Measurements from ENCODE around the gene PDE11A. TPM values are rescaled to one million over a fixed set of nuclear protein-coding genes. Genes with fewer than 3 reads are reported as not detected.

Gene PDE11A
- total RNA-seq, 1 experiment from 2014 or later, result 0.61 TPM

DNA sequence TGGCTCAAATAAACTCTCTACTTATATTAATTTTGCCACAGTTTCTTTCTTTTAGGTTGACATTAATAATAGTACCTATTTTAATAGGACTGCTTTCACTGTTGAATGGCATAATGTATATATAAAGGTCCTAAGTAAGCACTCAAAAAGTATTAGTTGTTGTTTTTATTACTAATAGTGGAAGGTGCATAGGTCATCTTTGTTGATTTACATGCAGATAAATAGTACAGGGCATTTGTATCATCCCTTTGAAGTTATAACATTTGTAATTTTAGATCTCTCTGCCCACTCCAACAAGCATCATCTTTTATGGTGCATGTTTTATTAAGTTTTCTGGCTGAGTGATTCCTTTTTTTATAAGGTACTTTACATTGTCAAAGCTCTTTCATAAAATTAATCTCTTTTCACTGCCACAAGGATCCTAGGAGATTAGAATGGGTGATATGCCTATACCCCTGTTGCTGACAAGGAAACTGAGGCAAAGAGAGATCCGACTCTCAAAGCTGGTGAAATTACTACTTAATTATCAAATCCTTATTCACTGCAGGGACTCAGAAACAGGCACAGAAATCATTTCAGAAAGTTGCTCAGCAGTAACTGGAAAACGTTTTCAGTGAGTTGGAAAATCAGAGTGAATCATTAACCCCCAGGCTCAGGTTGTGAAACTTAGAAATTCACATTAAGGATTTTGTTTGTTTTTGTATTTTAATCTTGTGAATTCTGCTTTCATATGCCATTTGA lies 380.4 kb downstream of the PDE11A start:
- CTCF ChIA-PET, result no interaction called here
- Histone ChIP-seq H2AFZ (ENCODE audit: low read depth, low read length, poor library complexity, severe bottlenecking) (no peak overlapping the region), H3K4me1 (ENCODE audit: control insufficient read depth in 1 of 2, insufficient read depth in 2 of 2, low read length in 2 of 2) (no peaks in the 10 kb centered on the region), H3K9me2 (ENCODE audit: insufficient read depth) (no peaks in the 10 kb centered on the region), H3K4me2 (ENCODE audit: low read length) (no peak overlapping the region), H3K27me3 (ENCODE audit: insufficient read depth, low read length) (no peaks in the 10 kb centered on the region), H3K9me3 (ENCODE audit: control insufficient read depth in 1 of 2, insufficient read depth in 1 of 2, low read depth in 1 of 2, low read length in 2 of 2) (no peaks in the 10 kb centered on the region), H3K36me3 (ENCODE audit: control insufficient read depth in 1 of 2, insufficient read depth in 2 of 2, low read length in 2 of 2) (no peaks in the 10 kb centered on the region), H3K79me2 (ENCODE audit: insufficient read depth, low read length) (no peaks in the 10 kb centered on the region), H4K20me1 (ENCODE audit: insufficient read depth) (no peaks in the 10 kb centered on the region), H3K4me3 (replicated peaks in 1 of 2; ENCODE audit: low read depth in 1 of 2, low read length in 2 of 2) (no peak overlapping the region), H3K27ac (ENCODE audit: low read depth, low read length) (no peak overlapping the region), H3K9ac (ENCODE audit: low read length) (no peak overlapping the region)
- TF ChIP-seq RAD21 (IDR thresholded peaks at IDR 0.05; ENCODE audit: low read depth), result no peak
- TF ChIP-seq SP1 (IDR thresholded peaks at IDR 0.05; ENCODE audit: low read depth), result no peak
- no peak for TF ChIP-seq FOSL1 (IDR thresholded peaks at IDR 0.05; ENCODE audit: low read depth)
- no peak for TF ChIP-seq TCF7L2 (IDR thresholded peaks at IDR 0.05; ENCODE audit: borderline replicate concordance, extremely low read depth, insufficient read depth, insufficient read length)
- no peak for TF ChIP-seq YY1 (IDR thresholded peaks at IDR 0.05; ENCODE audit: extremely low read depth, insufficient replicate concordance, low read depth, low read length)
- TF ChIP-seq, protein P1, sequence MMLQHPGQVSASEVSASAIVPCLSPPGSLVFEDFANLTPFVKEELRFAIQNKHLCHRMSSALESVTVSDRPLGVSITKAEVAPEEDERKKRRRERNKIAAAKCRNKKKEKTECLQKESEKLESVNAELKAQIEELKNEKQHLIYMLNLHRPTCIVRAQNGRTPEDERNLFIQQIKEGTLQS (IDR thresholded peaks at IDR 0.05), result no peak
- no peak for TF ChIP-seq EZH2phosphoT487 (IDR thresholded peaks at IDR 0.05; ENCODE audit: borderline replicate concordance)
- TF ChIP-seq, protein P2, sequence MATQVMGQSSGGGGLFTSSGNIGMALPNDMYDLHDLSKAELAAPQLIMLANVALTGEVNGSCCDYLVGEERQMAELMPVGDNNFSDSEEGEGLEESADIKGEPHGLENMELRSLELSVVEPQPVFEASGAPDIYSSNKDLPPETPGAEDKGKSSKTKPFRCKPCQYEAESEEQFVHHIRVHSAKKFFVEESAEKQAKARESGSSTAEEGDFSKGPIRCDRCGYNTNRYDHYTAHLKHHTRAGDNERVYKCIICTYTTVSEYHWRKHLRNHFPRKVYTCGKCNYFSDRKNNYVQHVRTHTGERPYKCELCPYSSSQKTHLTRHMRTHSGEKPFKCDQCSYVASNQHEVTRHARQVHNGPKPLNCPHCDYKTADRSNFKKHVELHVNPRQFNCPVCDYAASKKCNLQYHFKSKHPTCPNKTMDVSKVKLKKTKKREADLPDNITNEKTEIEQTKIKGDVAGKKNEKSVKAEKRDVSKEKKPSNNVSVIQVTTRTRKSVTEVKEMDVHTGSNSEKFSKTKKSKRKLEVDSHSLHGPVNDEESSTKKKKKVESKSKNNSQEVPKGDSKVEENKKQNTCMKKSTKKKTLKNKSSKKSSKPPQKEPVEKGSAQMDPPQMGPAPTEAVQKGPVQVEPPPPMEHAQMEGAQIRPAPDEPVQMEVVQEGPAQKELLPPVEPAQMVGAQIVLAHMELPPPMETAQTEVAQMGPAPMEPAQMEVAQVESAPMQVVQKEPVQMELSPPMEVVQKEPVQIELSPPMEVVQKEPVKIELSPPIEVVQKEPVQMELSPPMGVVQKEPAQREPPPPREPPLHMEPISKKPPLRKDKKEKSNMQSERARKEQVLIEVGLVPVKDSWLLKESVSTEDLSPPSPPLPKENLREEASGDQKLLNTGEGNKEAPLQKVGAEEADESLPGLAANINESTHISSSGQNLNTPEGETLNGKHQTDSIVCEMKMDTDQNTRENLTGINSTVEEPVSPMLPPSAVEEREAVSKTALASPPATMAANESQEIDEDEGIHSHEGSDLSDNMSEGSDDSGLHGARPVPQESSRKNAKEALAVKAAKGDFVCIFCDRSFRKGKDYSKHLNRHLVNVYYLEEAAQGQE (IDR thresholded peaks at IDR 0.05; ENCODE audit: low read depth), result no peak
- TF ChIP-seq ZNF274 (IDR thresholded peaks at IDR 0.05; ENCODE audit: low read depth, low read length), result no peak
- TF ChIP-seq, protein P3, sequence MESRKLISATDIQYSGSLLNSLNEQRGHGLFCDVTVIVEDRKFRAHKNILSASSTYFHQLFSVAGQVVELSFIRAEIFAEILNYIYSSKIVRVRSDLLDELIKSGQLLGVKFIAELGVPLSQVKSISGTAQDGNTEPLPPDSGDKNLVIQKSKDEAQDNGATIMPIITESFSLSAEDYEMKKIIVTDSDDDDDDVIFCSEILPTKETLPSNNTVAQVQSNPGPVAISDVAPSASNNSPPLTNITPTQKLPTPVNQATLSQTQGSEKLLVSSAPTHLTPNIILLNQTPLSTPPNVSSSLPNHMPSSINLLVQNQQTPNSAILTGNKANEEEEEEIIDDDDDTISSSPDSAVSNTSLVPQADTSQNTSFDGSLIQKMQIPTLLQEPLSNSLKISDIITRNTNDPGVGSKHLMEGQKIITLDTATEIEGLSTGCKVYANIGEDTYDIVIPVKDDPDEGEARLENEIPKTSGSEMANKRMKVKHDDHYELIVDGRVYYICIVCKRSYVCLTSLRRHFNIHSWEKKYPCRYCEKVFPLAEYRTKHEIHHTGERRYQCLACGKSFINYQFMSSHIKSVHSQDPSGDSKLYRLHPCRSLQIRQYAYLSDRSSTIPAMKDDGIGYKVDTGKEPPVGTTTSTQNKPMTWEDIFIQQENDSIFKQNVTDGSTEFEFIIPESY (IDR thresholded peaks at IDR 0.05; ENCODE audit: extremely low read depth, insufficient replicate concordance, low read length), result no peak
- TF ChIP-seq EGR1 (IDR thresholded peaks at IDR 0.05; ENCODE audit: low read depth), result no peak
- POLR2A ChIA-PET, result no interaction called here
- no TSS peak for BruUV-seq (replicated peaks)
- ATAC-seq (no peak), DNase-seq (ENCODE audit: low read depth, low spot score) (no peak)
- intact Hi-C loops (cut with micrococcal nuclease), result no loop called here
- RAD21 ChIA-PET (ENCODE audit: low non-redundant PET in 1 of 2, low total read pairs in 2 of 2, uncharacterized antibody in 2 of 2, unreplicated experiment in 2 of 2), result no interaction called here
